Thoracic aorta (tissue), 2 donors: Measurements from ENCODE around the gene TTC1. TPM values are rescaled to one million over a fixed set of nuclear protein-coding genes. Genes with fewer than 3 reads are reported as not detected.

ENCODE experiments used
- ATAC-seq: fragments of 150-250 bp; one replicate; pipeline ENCODE4 v1.8.0; 2017; ENCODE audit warnings: low read depth; ENCODE audit not compliant: insufficient number of reproducible peaks, low FRiP score
- DNase-seq: peaks from one replicate; pipeline ENCODE4 v3.0.0-alpha.2; 2020; ENCODE audit warnings: low spot score
- H3K27ac ChIP-seq, 2 donors: fragments of 200-600 bp; sonication (generic); 1 replicate in 1 of 2; 2 replicates in 1 of 2; pipeline ENCODE4 v1.5.1; 2016; ENCODE audit warnings: mild to moderate bottlenecking in 2 of 2, moderate library complexity in 2 of 2
- H3K27me3 ChIP-seq: fragments of 200-600 bp; sonication (generic); replicated peaks from 2 replicates; pipeline ENCODE4 v1.6.0; 2016; ENCODE audit warnings: mild to moderate bottlenecking; ENCODE audit not compliant: insufficient read depth
- H3K36me3 ChIP-seq: fragments of 200-600 bp; sonication (generic); one replicate; pipeline ENCODE4 v1.5.1; 2016
- H3K4me1 ChIP-seq, 2 donors: fragments of 200-600 bp; sonication (generic); 1 replicate in 1 of 2; 2 replicates in 1 of 2; pipeline versions ENCODE4 v1.5.1 to v1.6.0; 2016; ENCODE audit warnings: low read depth in 2 of 2, mild to moderate bottlenecking in 1 of 2; ENCODE audit not compliant: control insufficient read depth in 1 of 2
- H3K4me3 ChIP-seq: fragments of 200-600 bp; sonication (generic); 2 replicates; pipeline ENCODE4 v1.5.1; 2016; ENCODE audit warnings: mild to moderate bottlenecking
- H3K9me3 ChIP-seq: fragments of 200-600 bp; sonication (generic); 2 replicates; pipeline ENCODE4 v1.5.1; 2016
- total RNA-seq, 2 donors: library from RNA; depleted of rRNA; stranded (reverse); fragments of >200 nt; gene quantifications; one replicate each; pipeline versions ENCODE4 v1.1.0 to v1.2.3, GENCODE V29; 2016
- TF ChIP-seq, protein P1 (sequence below): fragments of 200-600 bp; sonication (generic); IDR thresholded peaks from one replicate; pipeline ENCODE4 v1.5.1; 2019; ENCODE audit warnings: antibody characterized with exemption

TTC1 gene
- total RNA-seq, 2 donors from 2014 or later = 20.7 to 21.8 TPM

DNA sequence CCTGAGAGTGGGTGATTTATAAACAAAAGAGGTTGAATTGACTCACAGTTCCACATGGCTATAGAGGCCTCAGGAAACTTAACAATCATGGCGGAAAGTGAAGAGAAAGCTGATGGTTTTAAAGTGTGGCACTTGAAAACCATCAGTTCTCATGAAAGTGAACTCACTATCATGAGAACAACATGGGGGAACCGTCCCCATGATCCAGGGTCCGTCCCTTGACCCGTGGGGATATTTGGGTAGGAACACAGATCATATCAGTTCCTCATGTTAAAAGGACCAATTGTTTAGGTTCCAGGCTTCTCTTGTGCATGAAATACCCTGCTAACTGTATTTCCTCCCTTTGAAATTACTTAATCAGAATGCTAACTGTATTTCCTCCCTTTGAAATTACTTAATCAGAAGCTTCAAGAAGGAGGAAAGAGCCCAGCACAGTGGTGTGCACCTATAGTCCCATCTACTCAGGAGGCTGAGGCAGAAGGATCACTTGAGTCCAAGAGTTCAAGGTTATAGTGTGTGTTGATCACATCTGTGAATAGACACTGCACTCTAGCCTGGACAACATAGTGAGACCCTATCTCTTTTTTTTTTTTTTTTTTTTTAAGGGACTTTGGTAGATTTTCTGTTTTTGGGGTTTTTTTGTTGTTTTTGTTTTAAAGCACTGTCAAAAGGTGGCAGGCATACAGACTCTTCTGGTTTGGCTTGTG is 24.8 kb downstream of the TTC1 start:
- H3K27me3 ChIP-seq = no peaks in the 10 kb centered on the region
- H3K27ac ChIP-seq = no peak overlapping the region
- no peak for DNase-seq
- TF ChIP-seq, protein P1, sequence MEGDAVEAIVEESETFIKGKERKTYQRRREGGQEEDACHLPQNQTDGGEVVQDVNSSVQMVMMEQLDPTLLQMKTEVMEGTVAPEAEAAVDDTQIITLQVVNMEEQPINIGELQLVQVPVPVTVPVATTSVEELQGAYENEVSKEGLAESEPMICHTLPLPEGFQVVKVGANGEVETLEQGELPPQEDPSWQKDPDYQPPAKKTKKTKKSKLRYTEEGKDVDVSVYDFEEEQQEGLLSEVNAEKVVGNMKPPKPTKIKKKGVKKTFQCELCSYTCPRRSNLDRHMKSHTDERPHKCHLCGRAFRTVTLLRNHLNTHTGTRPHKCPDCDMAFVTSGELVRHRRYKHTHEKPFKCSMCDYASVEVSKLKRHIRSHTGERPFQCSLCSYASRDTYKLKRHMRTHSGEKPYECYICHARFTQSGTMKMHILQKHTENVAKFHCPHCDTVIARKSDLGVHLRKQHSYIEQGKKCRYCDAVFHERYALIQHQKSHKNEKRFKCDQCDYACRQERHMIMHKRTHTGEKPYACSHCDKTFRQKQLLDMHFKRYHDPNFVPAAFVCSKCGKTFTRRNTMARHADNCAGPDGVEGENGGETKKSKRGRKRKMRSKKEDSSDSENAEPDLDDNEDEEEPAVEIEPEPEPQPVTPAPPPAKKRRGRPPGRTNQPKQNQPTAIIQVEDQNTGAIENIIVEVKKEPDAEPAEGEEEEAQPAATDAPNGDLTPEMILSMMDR = no peak
- no peak overlapping the region for H3K4me3 ChIP-seq
- H3K9me3 ChIP-seq = no peaks in the 10 kb centered on the region
- no peak for ATAC-seq
- H3K4me1 ChIP-seq = peaks cover 14 to 24% of the 10 kb centered on the region in 2 donors
- no peaks in the 10 kb centered on the region for H3K36me3 ChIP-seq

GRCh38 chr5:160036243-160036642 is 27.3 kb downstream of the TTC1 start:
- TF ChIP-seq, protein P1 = no peak

GRCh38 chr5:160036884-160037283 is 27.9 kb downstream of the TTC1 start:
- no peaks in the 10 kb centered on the region for H3K27me3 ChIP-seq
- no peak overlapping the region for H3K4me3 ChIP-seq
- H3K36me3 ChIP-seq = peaks cover 12% of the 10 kb centered on the region
- no peak for DNase-seq
- H3K27ac ChIP-seq = peak overlapping the region in 1 of 2 donors; percentile 50
- no peaks in the 10 kb centered on the region for H3K9me3 ChIP-seq
- TF ChIP-seq, protein P1 = no peak
- no peak for ATAC-seq
- peaks cover 14 to 17% of the 10 kb centered on the region in 2 donors for H3K4me1 ChIP-seq

More at GRCh38 chr5:160036243-160036642, 27.3 kb downstream of the TTC1 start:
- peak overlapping the region; percentile 2 to 36 for H3K27ac ChIP-seq
- H3K27me3 ChIP-seq = no peaks in the 10 kb centered on the region
- no peak for DNase-seq
- H3K9me3 ChIP-seq = no peaks in the 10 kb centered on the region
- no peak for ATAC-seq
- H3K4me3 ChIP-seq = no peak overlapping the region
- peaks cover 14 to 17% of the 10 kb centered on the region in 2 donors for H3K4me1 ChIP-seq
- peaks cover 10% of the 10 kb centered on the region for H3K36me3 ChIP-seq

GRCh38 chr5:160039810-160040470 is 31.0 kb downstream of the TTC1 start:
- no peak overlapping the region for H3K4me3 ChIP-seq
- TF ChIP-seq, protein P1 = no peak
- no peak overlapping the region for H3K27ac ChIP-seq
- DNase-seq (no peak), ATAC-seq (no peak)
- peaks cover 18% of the 10 kb centered on the region for H3K36me3 ChIP-seq
- no peaks in the 10 kb centered on the region for H3K9me3 ChIP-seq
- H3K4me1 ChIP-seq = peaks cover 17% of the 10 kb centered on the region in 2 donors
- H3K27me3 ChIP-seq = no peaks in the 10 kb centered on the region

DNA sequence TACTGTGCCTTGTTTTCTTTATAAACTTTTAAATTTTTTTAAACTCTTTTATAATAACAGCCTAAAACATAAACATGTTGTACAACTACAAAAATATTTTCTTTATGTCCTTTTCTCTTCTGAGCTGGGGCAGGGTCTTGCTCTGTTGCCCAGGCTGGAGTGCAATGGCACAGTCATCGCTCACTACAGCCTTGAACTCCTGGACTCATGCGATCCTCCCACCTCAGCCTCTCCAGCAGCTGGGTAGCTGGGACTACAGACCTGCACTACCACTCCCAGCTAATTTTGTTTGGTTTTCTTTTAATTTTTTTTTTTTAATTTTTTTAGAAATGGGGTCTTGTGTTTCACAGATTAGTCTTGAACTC is 31.5 kb downstream of the TTC1 start:
- Histone ChIP-seq H3K4me1 (peaks cover 17% of the 10 kb centered on the region in 2 donors), H3K36me3 (peaks cover 18% of the 10 kb centered on the region), H3K27me3 (no peaks in the 10 kb centered on the region), H3K9me3 (no peaks in the 10 kb centered on the region), H3K27ac (no peak overlapping the region), H3K4me3 (no peak overlapping the region)
- DNase-seq (no peak), ATAC-seq (no peak)
- TF ChIP-seq, protein P1 = no peak
